SK-N-SH treated with all-trans-retinoic acid at 6 μM for 48 hours (cell line): Measurements from ENCODE around the gene KIFC3.

Experiments
- ATAC-seq: fragments of 200-7000 bp; cut with Tn5 transposase; 3 replicates; pipeline ENCODE4 v1.9.1; 2020; ENCODE audit warnings: mild to moderate bottlenecking, moderate library complexity
- ARNTL ChIP-seq: fragments of 450-650 bp; formaldehyde crosslinking; IDR thresholded peaks from 2 replicates; pipeline ENCODE4 v1.5.0; 2020; ENCODE audit warnings: low read depth, mild to moderate bottlenecking, moderate library complexity, borderline replicate concordance
- CREB5 ChIP-seq: fragments of 250-450 bp; sonication (Bioruptor Pico); IDR thresholded peaks from 2 replicates; pipeline ENCODE4 v1.5.1; 2020; ENCODE audit warnings: low read depth, mild to moderate bottlenecking, moderate library complexity
- CSDC2 ChIP-seq: fragments of 250-450 bp; sonication (Bioruptor Pico); IDR thresholded peaks from 2 replicates; pipeline ENCODE4 v1.5.0; 2020; ENCODE audit warnings: mild to moderate bottlenecking, moderate library complexity
- CSRNP3 ChIP-seq: fragments of 250-450 bp; sonication (Bioruptor Pico); IDR thresholded peaks from 2 replicates; pipeline ENCODE4 v1.5.1; 2021; ENCODE audit warnings: mild to moderate bottlenecking, moderate library complexity
- ESRRG ChIP-seq: fragments of 250-450 bp; sonication (Bioruptor Pico); IDR thresholded peaks from 2 replicates; pipeline ENCODE4 v1.6.1; 2021; ENCODE audit warnings: mild to moderate bottlenecking
- GLIS3 ChIP-seq: fragments of 250-450 bp; sonication (Bioruptor Pico); IDR thresholded peaks from 2 replicates; pipeline ENCODE4 v1.5.0; 2020; ENCODE audit warnings: mild to moderate bottlenecking, moderate library complexity
- ISL1 ChIP-seq: fragments of 250-450 bp; sonication (Bioruptor Pico); IDR thresholded peaks from 2 replicates; pipeline ENCODE4 v2.1.2; 2022; ENCODE audit warnings: mild to moderate bottlenecking, moderate library complexity
- OSR1 ChIP-seq: fragments of 250-450 bp; sonication (Bioruptor Pico); IDR thresholded peaks from 2 replicates; pipeline ENCODE4 v1.8.0; 2022; ENCODE audit warnings: moderate library complexity, mild to moderate bottlenecking, inconsistent platforms
- PATZ1 ChIP-seq: fragments of 250-450 bp; sonication (Bioruptor Pico); IDR thresholded peaks from 2 replicates; pipeline ENCODE4 v1.8.0; 2020; ENCODE audit warnings: mild to moderate bottlenecking, moderate library complexity, borderline replicate concordance
- POU6F1 ChIP-seq: fragments of 250-450 bp; sonication (Bioruptor Pico); IDR thresholded peaks from 2 replicates; pipeline ENCODE4 v1.8.0; 2021; ENCODE audit warnings: low read depth, mild to moderate bottlenecking, moderate library complexity, borderline replicate concordance
- SNAI2 ChIP-seq: fragments of 250-450 bp; sonication (Bioruptor Pico); IDR thresholded peaks from 2 replicates; pipeline ENCODE4 v1.5.0; 2020; ENCODE audit warnings: mild to moderate bottlenecking, moderate library complexity
- TCF4 ChIP-seq: fragments of 250-450 bp; sonication (Bioruptor Pico); IDR thresholded peaks from 2 replicates; pipeline ENCODE4 v1.8.0; 2021; ENCODE audit warnings: mild to moderate bottlenecking, moderate library complexity, borderline replicate concordance
- TSHZ2 ChIP-seq: fragments of 250-450 bp; sonication (Bioruptor Pico); IDR thresholded peaks from 2 replicates; pipeline ENCODE4 v1.5.0; 2020; ENCODE audit warnings: mild to moderate bottlenecking, moderate library complexity
- ZFP3 ChIP-seq: fragments of 250-450 bp; sonication (Bioruptor Pico); IDR thresholded peaks from 2 replicates; pipeline ENCODE4 v1.5.0; 2020; ENCODE audit warnings: mild to moderate bottlenecking, moderate library complexity
- ZFP30 ChIP-seq: fragments of 450-650 bp; formaldehyde crosslinking; IDR thresholded peaks from 2 replicates; pipeline ENCODE4 v1.5.0; 2022; ENCODE audit warnings: mild to moderate bottlenecking, moderate library complexity
- ZNF565 ChIP-seq: fragments of 450-650 bp; formaldehyde crosslinking; conservative IDR thresholded peaks from 2 replicates; pipeline ENCODE4 v1.5.0; 2020; ENCODE audit warnings: low read depth, mild to moderate bottlenecking, moderate library complexity
- ZNF70 ChIP-seq: fragments of 450-650 bp; formaldehyde crosslinking; IDR thresholded peaks from 2 replicates; pipeline ENCODE4 v1.5.0; 2020; ENCODE audit warnings: mild to moderate bottlenecking, moderate library complexity
- ZNF8 ChIP-seq: fragments of 450-650 bp; formaldehyde crosslinking; IDR thresholded peaks from 2 replicates; pipeline ENCODE4 v1.5.0; 2020; ENCODE audit warnings: mild to moderate bottlenecking, moderate library complexity

KIFC3 gene

GRCh38 chr16:57799600-57800199 is 2.6 kb downstream of the KIFC3 start:
- TF ChIP-seq TCF4 (CRISPR knock-in tag): no peak
- no peak for TF ChIP-seq ZFP3 (CRISPR knock-in tag)
- TF ChIP-seq ARNTL: no peak
- TF ChIP-seq ZNF8 (CRISPR knock-in tag): no peak
- TF ChIP-seq OSR1: no peak
- no peak for TF ChIP-seq CSDC2
- TF ChIP-seq POU6F1 (CRISPR knock-in tag): no peak
- TF ChIP-seq PATZ1 (CRISPR knock-in tag): no peak
- no peak for TF ChIP-seq CREB5
- no peak for TF ChIP-seq ISL1 (CRISPR knock-in tag)
- no peak for TF ChIP-seq ZFP30 (CRISPR knock-in tag)
- no peak for TF ChIP-seq GLIS3 (CRISPR knock-in tag)
- TF ChIP-seq ZNF565 (CRISPR knock-in tag): no peak
- no peak for TF ChIP-seq CSRNP3 (CRISPR knock-in tag)
- TF ChIP-seq SNAI2 (CRISPR knock-in tag): no peak
- no peak for TF ChIP-seq ESRRG
- TF ChIP-seq ZNF70 (CRISPR knock-in tag): no peak
- TF ChIP-seq TSHZ2 (CRISPR knock-in tag): no peak
- ATAC-seq: no peak

- no peak for TF ChIP-seq ZFP3 (CRISPR knock-in tag)
These were observed 3.2 kb downstream of the KIFC3 start for GRCh38 chr16:57798953-57799599.

GRCh38 chr16:57798267-57798810 is 4.0 kb downstream of the KIFC3 start:
- ATAC-seq: no peak
- TF ChIP-seq TSHZ2 (CRISPR knock-in tag): no peak
- no peak for TF ChIP-seq CSRNP3 (CRISPR knock-in tag)
- TF ChIP-seq GLIS3 (CRISPR knock-in tag): no peak

More at GRCh38 chr16:57798953-57799599, 3.2 kb downstream of the KIFC3 start:
- no peak for ATAC-seq
